GM18499 (cell line): ENCODE results near the gene VAV2.

Experiments
- ATAC-seq: cut with Tn5 transposase; IDR thresholded peaks from one replicate; pipeline ENCODE4 v1.9.1; 2021; ENCODE audit warnings: moderate number of reproducible peaks; ENCODE audit not compliant: insufficient read depth, unreplicated experiment

The VAV2 gene

DNA sequence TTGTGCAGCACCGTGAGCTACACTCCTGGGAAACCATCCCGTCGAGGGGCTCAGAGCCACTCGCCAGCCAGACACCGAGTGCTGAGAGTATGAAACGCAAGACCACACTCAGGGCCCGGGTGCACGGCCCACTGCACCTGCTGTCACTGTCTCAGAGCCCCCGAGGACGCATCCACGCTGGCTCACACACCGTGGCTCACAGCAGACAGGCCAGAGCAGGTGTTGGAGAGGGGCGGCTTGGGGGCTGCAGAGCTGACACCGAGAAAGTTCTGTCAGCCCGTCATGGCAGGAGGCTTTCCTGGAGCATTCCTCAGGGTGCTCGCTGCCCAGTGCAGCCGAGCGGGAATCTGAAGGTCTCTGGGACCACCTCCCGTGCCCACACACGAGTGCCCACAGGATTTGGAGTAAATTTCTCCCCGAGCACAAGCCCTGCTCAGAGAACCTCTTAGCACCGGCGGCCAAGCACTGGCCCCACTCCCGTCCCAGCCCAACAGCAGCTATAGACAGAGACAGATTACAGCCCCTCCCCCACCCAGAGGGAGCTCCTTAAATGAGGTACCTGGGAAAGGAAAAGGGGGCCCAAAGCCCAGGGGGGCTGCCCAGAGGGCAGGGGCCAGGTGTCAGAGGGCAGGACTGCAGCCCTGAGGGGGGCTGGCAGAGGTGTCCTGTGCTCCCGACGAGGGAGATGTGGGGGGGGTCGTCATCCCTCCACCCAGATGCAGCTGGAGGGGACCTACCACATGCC is 197.9 kb downstream of the VAV2 start:
- no peak for ATAC-seq

DNA sequence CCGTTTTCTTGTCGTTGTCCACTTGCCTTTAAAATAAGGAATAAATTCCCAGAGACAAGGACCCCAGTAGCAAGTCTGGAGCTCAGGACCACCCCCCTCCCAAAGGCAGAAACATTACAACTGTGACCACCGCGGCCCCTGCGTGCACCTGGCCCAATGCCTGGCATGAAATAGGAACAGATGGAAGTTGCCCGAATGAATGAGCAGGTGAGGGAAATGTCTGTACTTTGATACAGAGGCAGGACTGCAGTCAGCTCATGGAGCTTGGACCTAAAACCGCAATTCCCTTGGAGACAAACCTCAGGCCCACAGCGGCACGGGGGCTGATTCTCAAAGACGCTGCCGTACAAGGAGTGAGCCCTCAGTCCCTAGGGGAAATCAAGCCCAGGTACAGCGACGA is 198.7 kb downstream of the VAV2 start:
- ATAC-seq, result no peak

DNA sequence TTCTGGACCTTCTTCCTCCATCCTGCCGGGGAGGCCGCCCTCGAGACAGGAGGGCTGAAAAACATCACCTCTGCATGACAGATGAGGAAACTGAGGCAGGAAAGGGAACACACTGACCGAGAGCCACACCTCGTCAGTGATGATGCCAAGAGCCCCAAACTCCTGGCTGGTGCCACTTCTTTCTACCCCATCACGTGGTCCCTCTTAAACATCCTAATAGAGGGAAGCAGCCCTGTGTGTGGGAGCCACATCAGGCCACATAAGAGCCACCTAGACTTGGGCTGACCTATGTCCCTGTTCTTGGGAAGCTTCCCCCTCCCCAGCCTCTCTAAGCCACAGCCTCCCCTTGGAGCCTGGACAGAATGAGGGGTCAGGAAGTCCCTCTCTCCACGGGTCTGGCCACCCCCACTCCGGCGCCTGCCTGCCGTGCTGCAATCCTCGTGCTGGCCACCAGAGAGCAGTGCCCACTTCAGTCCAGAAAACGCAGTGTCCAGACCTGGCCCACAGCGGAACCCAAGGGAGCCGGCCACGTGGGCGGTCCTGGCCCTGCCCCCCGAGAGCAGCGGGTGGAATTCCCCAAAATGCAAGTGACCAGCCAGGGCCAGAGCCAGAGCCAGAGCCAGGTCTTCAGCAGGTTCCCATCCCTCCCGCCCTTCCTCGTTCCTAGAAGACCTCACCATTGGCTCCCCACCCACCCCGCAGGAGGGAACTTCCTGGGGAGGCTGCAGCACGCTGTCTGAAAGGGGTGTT is 199.2 kb downstream of the VAV2 start:
- no peak for ATAC-seq

- ATAC-seq, result no peak
Measured at GRCh38 chr9:133791735-133792649, 200.1 kb downstream of the VAV2 start.

DNA sequence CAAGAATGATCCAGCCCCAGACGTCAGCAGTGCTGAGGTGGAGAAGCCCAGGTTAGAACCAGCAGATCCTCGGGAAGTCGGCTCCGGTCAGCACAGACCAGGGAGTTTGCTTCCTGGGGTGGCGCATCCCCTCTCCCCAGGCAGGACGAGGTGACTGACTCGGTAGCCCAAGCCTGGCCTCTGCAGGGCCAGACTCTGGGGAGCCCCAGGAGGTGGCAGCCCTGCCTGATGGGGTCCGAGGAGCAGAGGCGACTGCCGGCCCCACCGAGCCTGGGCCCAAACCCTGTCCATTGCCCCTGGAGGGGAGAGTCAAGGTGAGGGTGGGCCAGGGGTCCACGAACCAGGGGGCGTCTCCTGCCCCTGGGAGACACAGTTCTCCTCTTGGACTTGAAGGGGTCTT is 201.1 kb downstream of the VAV2 start:
- ATAC-seq, result no peak

- no peak for ATAC-seq
Measured at GRCh38 chr9:133789778-133790177, 202.3 kb downstream of the VAV2 start.

DNA sequence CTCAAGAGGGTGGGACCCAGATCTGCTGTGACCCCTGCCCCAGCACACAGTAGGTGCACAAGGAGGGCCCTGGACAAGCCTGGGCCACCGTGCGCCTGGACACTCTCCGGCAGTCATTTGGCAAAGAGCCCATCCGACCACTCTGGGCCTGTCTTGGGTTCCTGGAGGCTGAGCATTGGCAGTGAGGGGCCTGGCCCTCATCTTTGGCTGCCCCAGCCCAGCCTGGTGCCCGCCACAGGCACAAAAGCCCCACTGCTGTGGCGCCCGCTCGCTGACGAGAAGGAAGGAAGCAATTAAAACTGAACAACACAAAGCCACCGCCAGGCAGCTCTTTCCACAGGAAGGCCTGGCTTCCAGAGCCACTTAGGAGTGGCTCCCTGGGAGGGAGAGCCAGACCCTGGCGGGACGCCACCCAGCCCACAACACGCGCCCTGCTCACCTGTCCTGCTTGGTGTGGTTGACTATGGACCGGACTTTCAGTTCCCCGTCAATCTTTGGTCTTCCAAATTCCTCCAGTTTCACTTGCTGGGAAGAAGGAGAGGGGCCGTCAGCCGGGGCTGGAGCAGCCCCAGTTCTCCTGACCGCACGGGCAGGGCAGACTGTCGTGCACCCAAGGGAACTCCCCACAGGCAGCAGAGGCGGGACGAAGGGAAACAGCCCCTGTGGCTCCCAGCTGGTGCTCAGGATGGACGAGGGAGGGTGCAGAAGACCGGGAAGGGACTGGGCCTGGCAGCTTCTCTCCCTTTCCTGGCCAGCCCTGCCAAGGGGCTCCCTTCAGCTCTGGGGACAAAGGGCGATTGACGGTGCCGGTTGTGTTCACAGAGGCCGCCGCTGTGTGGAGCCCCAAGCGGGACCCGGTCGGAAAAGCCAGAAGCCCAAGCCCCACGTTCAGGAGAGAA is 203.1 kb downstream of the VAV2 start:
- ATAC-seq, result no peak

GRCh38 chr9:133788045-133788818 is 203.9 kb downstream of the VAV2 start:
- no peak for ATAC-seq

- ATAC-seq, result no peak
Measured at GRCh38 chr9:133787754-133788025, 204.4 kb downstream of the VAV2 start.

GRCh38 chr9:133786907-133787753 is 205.0 kb downstream of the VAV2 start:
- ATAC-seq, result no peak

DNA sequence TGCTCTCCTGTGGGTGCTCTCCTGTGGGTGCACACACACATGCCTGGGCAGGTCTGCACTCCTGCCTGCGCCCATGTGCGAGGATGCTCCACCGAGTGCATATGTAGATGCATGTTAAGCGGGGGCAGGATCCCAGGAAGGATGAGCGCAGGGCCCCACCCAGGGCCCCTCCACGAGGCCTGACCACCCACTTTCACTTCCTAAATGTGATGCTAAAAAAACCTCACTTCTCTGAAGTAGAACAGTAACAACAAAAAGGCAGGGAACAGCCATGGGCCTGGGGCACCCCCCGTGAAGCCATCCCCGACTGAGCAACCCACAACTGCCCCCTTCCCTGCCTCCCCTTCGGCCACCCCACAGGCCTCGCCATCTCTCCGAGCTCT is 205.8 kb downstream of the VAV2 start:
- ATAC-seq, result no peak

GRCh38 chr9:133785753-133786370 is 206.3 kb downstream of the VAV2 start:
- no peak for ATAC-seq

DNA sequence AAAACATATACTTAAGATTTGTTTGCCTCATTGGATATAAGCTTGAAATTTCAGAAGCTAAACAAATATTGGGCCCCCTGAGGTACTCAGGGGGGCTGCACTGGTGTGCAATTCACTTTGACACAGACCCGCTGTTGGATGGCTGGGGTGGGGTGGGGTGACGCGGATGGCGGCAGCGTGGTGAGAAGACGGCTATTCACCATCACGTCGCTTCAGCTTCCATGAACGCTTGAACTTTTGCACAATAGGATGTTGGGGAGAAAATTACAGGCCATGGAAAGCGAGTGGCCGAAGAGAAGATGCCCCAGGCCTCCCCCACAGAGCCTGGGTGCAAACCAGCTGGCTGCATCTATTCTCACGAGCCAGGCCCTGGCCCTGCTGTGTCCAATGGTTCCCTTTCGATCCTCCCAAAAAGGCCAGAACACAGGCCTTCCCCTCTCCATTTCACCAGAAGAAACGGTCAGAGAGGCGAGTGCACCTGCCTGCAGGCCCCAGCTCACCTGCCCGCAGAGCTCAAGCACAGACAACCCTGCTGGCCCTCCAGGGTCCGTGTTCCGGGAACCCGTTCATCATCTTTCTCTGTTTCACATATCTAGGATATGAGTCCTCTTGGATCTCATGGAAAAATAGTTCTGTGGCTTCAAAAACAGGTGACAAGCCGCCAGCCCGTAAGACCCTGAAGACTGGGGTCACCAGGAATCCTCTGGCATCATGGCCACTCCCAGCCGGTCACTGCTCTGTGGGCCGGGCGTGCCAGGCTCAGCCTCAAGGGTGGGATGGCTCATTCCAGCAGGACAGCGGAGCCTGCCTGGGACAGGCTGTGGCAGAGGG is 207.2 kb downstream of the VAV2 start:
- no peak for ATAC-seq

- ATAC-seq, result no peak
Measured at GRCh38 chr9:133783331-133783731, 208.8 kb downstream of the VAV2 start.

DNA sequence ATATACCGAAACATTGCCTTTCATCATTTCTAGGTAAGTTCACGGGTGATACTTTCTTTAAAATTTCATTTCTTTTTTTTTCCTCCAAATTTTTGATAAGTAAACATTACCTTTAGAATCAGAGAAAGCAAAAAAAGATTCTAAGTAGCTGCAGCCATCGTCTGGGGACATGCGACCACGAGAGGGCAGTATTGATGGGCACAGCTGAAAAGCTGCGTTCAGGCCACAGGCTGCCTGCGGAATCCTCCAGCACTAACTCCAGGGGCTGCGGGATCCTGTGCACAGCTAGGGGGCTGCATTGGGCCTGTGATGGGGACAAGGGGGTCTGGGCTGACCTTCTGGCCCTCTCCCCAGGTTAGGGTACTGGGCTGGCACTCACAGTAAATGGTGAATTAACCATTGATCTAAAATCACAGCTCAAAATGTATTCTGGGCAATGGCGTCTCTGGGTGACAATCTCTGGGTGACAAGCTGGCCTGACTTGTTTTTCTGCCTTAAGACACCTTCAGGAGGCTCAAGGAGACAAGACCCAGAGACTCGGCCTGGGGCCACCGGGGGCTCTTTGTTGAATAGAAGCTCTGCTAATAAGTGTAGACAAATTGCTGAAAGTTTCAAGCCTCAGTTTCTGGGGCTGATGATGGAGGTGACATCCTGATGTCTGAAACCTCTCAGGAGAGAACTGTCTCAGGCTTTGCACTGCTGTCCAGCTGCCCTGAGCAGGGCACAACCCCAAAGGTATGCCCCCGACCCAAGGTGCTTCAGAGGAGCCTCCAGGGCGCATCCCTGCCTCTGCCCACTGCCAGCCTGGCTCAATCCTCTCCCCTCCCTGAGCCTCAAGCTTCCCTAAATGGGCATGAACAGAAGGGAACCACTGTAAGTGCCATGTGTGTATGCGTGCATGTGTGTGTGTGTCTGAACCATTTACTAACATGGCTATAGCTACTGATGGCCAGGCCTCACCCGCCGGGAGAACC is 209.7 kb downstream of the VAV2 start:
- no peak for ATAC-seq

- no peak for ATAC-seq
Measured at GRCh38 chr9:133781828-133782135, 210.3 kb downstream of the VAV2 start.
